NCI-H2081 treated with DMSO at 0.1 percent for 48 hours (cell line): ENCODE measurements around the gene LYAR.
"Not testable (repeated sequence)": the region's sequence is repeated elsewhere in the genome, so short reads cannot be mapped to it uniquely, and the experiment has no call there.

Experiments used
- DNase-seq: peaks from one replicate; lab custom pipeline; 2025; lab: John Stamatoyannopoulos, UW

The LYAR gene

GRCh38 chr4:4260185-4260751, 29.7 kb downstream of the LYAR start:
- no peak for DNase-seq

GRCh38 chr4:4259484-4260100, 30.4 kb downstream of the LYAR start:
- no peak for DNase-seq

- DNase-seq, result not testable (repeated sequence)
Measured at GRCh38 chr4:4257705-4258104, 32.2 kb downstream of the LYAR start.

- no peak for DNase-seq
Measured at GRCh38 chr4:4256799-4257198, 33.2 kb downstream of the LYAR start.

- DNase-seq, result no peak
Measured at GRCh38 chr4:4254666-4255065, 35.3 kb downstream of the LYAR start.

- no peak for DNase-seq
Measured at GRCh38 chr4:4254199-4254598, 35.8 kb downstream of the LYAR start.

- no peak for DNase-seq
Measured at GRCh38 chr4:4249866-4250265, 40.1 kb downstream of the LYAR start.

GRCh38 chr4:4249342-4249741, 40.6 kb downstream of the LYAR start:
- DNase-seq, result not testable (repeated sequence)

GRCh38 chr4:4248885-4249203, 41.1 kb downstream of the LYAR start:
- DNase-seq, result no peak

- peak; percentile 78 for DNase-seq
Measured at GRCh38 chr4:4248029-4248884, 41.7 kb downstream of the LYAR start, which contains the start of gene TMEM128. TSS of gene TMEM128 (minus strand) at chr4:4248223. CDS start at chr4:4248202, 21 bp downstream.

GRCh38 chr4:4247696-4248028, 42.3 kb downstream of the LYAR start:
- DNase-seq, result no peak

GRCh38 chr4:4245172-4245571, 44.8 kb downstream of the LYAR start:
- DNase-seq, result no peak

GRCh38 chr4:4239551-4239950, 50.4 kb downstream of the LYAR start:
- DNase-seq, result not testable (repeated sequence)

GRCh38 chr4:4233610-4234009, 56.3 kb downstream of the LYAR start:
- no peak for DNase-seq

- no peak for DNase-seq
Measured at GRCh38 chr4:4228356-4228668, 61.6 kb downstream of the LYAR start.

GRCh38 chr4:4227510-4228355, 62.2 kb downstream of the LYAR start:
- DNase-seq, result no peak

GRCh38 chr4:4226606-4227438, 63.1 kb downstream of the LYAR start, which contains the start of gene OTOP1:
TSS of gene OTOP1 (minus strand) at chr4:4226929. CDS start at chr4:4226864, 65 bp downstream.
- no peak for DNase-seq

GRCh38 chr4:4225915-4226605, 63.9 kb downstream of the LYAR start:
- no peak for DNase-seq
